Fibroblast of mammary gland (primary cell): Measurements from ENCODE around the gene TSPAN9.

Experiments used
- DNase-seq: peaks from one replicate; pipeline ENCODE4 v3.0.0-alpha.2; 2010; ENCODE audit warnings: low read depth
- H3K4me3 ChIP-seq: 2 replicates; pipeline ENCODE4 v1.5.1; 2011; ENCODE audit warnings: low read depth, mild to moderate bottlenecking, low read length, moderate library complexity; ENCODE audit not compliant: control insufficient read depth
- CTCF ChIP-seq: conservative IDR thresholded peaks from 2 replicates; pipeline ENCODE4 v1.5.1; 2011; ENCODE audit warnings: low read depth, low read length, inconsistent platforms; ENCODE audit not compliant: control insufficient read depth, insufficient read depth

The TSPAN9 gene

GRCh38 chr12:3075315-3075714, 1.9 kb upstream of the TSPAN9 start:
- no peak for DNase-seq
- H3K4me3 ChIP-seq: no peak overlapping the region
- TF ChIP-seq CTCF: no peak

- peak; percentile 34 for DNase-seq
- H3K4me3 ChIP-seq: peak overlapping the region; percentile 69
- TF ChIP-seq CTCF: no peak
These were observed 448 bp downstream of the TSPAN9 start for GRCh38 chr12:3077572-3078081.

GRCh38 chr12:3078086-3078820, 1.1 kb downstream of the TSPAN9 start:
- TF ChIP-seq CTCF: no peak
- H3K4me3 ChIP-seq: peak overlapping the region; percentile 69
- no peak for DNase-seq

GRCh38 chr12:3081091-3081490, 3.9 kb downstream of the TSPAN9 start:
- TF ChIP-seq CTCF: no peak
- no peak overlapping the region for H3K4me3 ChIP-seq
- DNase-seq: no peak

GRCh38 chr12:3081886-3082285, 4.7 kb downstream of the TSPAN9 start:
- DNase-seq: no peak

GRCh38 chr12:3083241-3083920, 6.2 kb downstream of the TSPAN9 start:
- DNase-seq: no peak
- no peak for TF ChIP-seq CTCF
- no peak overlapping the region for H3K4me3 ChIP-seq

More at GRCh38 chr12:3081886-3082285, 4.7 kb downstream of the TSPAN9 start:
- no peak overlapping the region for H3K4me3 ChIP-seq
- no peak for TF ChIP-seq CTCF
